ENCODE results near the gene SOHLH1.

DNA sequence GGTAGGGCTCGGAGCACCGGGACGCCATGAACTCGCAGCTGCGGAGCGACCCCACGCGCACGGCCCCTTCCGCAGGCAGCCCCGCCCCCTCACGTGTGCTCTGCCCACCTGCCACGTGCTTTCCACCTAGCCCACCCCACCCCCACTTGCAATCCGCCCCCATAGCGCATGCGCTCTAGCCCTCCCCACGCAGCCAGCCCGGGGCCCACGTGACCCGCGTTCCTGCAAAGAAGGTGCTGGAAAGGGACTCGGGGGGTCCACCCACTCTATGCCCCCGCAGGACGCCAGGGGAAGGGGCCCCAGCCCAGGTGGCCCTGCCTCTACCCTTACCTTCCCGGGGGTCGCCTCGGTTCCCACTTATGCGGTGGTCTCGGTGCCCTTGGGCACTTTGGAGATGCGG is at the start of gene SOHLH1:
- TF ChIP-seq, protein P1, sequence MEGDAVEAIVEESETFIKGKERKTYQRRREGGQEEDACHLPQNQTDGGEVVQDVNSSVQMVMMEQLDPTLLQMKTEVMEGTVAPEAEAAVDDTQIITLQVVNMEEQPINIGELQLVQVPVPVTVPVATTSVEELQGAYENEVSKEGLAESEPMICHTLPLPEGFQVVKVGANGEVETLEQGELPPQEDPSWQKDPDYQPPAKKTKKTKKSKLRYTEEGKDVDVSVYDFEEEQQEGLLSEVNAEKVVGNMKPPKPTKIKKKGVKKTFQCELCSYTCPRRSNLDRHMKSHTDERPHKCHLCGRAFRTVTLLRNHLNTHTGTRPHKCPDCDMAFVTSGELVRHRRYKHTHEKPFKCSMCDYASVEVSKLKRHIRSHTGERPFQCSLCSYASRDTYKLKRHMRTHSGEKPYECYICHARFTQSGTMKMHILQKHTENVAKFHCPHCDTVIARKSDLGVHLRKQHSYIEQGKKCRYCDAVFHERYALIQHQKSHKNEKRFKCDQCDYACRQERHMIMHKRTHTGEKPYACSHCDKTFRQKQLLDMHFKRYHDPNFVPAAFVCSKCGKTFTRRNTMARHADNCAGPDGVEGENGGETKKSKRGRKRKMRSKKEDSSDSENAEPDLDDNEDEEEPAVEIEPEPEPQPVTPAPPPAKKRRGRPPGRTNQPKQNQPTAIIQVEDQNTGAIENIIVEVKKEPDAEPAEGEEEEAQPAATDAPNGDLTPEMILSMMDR (conservative IDR thresholded peaks at IDR 0.05 in 1 of 2, IDR thresholded peaks at IDR 0.05 in 1 of 2; ENCODE audit: low read depth in 1 of 2, low read length in 2 of 2) = no peak
- no peak for TF ChIP-seq EZH2 (IDR thresholded peaks at IDR 0.05; ENCODE audit: low read length, missing control alignments)

Measured in fibroblast of lung (primary cell).